ENCODE data around the gene PANX1.
"Not testable (repeated sequence)": the region's sequence is repeated elsewhere in the genome, so short reads cannot be mapped to it uniquely, and the experiment has no call there.

PANX1 gene

DNA sequence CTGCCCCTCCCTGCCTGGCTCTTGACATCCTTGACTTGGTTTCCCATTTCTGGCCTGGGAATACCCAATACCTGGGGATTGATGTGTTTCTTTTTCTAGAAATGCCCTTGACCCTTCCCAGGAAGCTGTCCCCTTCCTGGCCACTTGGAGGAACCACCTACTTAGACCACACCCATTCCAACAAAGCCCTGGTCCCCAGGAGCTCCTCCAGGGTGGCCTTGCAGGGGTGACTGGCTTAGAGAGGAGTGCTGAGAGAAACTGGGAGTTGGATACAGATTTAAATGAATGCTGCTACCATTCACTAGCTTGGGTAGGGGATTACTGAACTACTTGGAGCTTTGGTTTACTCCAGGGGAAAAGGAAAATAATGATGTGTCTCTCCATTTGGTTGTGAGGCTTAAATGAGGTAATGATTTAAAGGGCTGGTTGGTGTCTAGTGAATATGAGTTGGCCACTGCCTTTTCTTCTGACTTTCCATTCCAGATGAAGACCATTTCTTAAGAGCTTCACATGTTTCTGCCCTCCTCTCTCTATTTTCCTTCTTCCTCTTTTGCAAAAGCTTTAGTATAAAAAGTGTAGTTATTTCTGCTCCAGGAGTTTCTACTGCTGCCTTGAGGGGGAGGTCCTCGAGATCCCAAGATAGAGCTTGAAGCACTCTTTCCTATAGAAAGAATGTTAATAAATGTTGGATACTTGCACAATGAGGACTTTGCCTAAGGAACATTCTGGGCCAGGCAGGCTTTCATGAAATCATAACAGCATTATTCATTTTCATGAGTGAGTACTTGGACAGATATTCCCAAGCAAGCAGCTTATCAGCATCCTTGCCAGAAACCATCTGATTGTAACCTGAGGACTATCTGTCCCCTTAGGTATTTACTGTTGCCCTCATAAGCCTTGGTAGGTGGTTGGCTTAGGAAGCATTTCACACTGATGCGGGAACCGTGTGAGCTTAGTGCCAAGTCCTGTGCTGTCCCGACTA is 22.4 kb downstream of the PANX1 start:
- H3K36me3 Mint-ChIP-seq (ENCODE audit: low read depth), result peaks cover 20% of the 10 kb centered on the region
- H3K4me1 Mint-ChIP-seq, result peaks cover 75% of the 10 kb centered on the region
- DNase-seq (no peak), ATAC-seq (no peak)
- H3K27me3 Mint-ChIP-seq, result no peaks in the 10 kb centered on the region
- H3K9me3 Mint-ChIP-seq, result no peaks in the 10 kb centered on the region
- H3K4me3 Mint-ChIP-seq, result no peak overlapping the region
- no peak overlapping the region for H3K27ac Mint-ChIP-seq

DNA sequence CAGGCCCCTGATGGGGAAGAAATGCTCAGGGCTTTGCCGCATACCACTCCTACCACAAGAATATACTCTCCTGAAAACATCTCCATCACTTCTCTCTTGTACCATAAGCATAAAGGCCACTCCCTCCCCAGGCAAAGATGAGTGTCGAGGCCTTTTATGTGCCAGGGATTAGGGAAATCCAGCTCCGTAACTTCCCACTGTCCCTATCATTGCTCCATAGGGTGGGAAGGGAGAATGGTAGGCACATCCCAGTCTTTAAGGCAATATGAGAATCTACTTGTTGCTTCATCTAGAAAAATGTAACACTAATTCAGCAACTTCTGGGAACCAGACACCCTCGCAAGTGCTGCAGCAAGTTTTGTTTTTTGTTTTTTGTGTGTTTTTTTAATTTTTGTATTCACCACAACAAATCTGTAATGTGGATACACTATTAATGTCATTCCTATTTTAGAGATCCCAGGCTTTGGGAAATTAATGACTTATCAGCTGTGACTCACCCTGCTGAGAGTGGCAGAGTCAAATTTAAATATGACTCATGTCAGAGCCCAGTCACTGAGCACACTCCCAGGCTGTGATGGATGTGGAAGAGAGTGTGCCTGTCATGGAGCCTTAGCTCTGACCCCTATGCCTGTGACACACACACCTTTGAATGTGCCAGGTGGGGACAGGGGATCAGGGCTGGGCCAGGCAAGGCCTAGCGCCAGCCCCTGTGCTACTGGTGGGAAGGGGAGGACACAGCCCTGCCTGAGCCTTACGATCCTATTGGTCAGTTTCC is 23.4 kb downstream of the PANX1 start:
- Mint-ChIP-seq H3K27me3 (no peaks in the 10 kb centered on the region), H3K36me3 (ENCODE audit: low read depth) (peaks cover 28% of the 10 kb centered on the region), H3K27ac (peak overlapping the region; percentile 76), H3K4me1 (peaks cover 65% of the 10 kb centered on the region), H3K9me3 (no peaks in the 10 kb centered on the region), H3K4me3 (peak overlapping the region; percentile 34)
- DNase-seq (peak; percentile 31), ATAC-seq (peak; percentile 95)

- no peaks in the 10 kb centered on the region for H3K27me3 Mint-ChIP-seq
- peaks cover 28% of the 10 kb centered on the region for H3K36me3 Mint-ChIP-seq (ENCODE audit: low read depth)
- peak overlapping the region; percentile 34 for H3K4me3 Mint-ChIP-seq
- H3K9me3 Mint-ChIP-seq, result no peaks in the 10 kb centered on the region
- ATAC-seq, result no peak
- DNase-seq, result no peak
- H3K27ac Mint-ChIP-seq, result peak overlapping the region; percentile 76
- H3K4me1 Mint-ChIP-seq, result peaks cover 60% of the 10 kb centered on the region
Measured at GRCh38 chr11:94152678-94153065, 24.0 kb downstream of the PANX1 start.

DNA sequence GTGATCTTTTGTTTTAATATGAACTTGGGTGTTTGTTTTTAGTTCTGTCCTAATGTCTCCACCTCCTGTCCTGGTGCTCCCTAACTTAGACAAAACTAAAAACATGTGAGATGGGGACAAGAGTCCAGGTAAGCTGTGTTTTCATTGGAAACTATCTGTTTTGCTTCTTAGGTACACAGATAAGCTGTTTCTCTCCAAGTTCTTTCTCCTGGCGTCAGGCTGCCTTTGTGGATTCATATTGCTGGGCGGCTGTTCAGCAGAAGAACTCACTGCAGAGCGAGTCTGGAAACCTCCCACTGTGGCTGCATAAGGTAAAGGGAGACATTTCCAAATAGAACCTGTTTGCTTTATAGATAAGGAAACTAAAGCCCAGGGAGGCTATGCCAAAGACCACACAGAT is 24.7 kb downstream of the PANX1 start:
- Mint-ChIP-seq H3K27ac (peak overlapping the region; percentile 3), H3K27me3 (no peaks in the 10 kb centered on the region), H3K4me3 (no peak overlapping the region), H3K9me3 (no peaks in the 10 kb centered on the region), H3K4me1 (peaks cover 54% of the 10 kb centered on the region), H3K36me3 (ENCODE audit: low read depth) (peaks cover 33% of the 10 kb centered on the region)
- ATAC-seq (no peak), DNase-seq (no peak)

DNA sequence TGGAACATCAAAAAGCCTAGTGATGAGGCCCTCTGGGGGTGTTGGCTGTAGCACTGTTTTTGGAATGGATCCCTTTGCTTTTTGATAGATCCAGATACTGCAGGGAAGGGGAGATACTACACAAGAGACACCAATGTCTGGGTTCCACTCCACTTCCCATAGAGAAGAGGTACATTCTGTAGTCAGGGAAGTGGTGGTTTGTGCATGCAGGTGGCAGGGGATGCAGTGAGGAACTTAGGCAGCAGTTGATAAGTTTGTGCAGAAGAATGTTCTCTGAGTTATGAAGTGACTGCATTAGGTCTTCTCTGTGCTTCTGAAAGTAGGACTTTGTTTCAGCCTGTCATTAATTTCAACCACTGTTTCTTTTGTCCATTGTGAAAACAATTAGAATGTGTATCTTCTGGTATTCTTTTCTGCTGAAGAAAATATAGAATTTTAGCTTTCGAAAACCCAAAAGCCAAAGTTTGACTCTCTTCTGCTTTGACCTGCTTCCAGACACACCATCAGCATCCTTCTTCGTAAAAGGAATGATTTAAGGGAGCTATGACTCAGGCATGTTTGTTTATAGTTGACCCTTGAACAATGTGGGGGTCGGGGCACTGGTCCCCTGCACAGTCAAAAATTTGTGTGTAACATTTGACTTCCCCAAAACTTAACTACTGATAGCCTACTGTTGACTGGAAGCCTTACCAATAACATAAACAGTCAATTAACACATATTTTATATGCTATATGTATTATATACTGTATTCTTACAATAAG is 25.6 kb downstream of the PANX1 start:
- no peak overlapping the region for H3K27ac Mint-ChIP-seq
- H3K36me3 Mint-ChIP-seq (ENCODE audit: low read depth), result peaks cover 40% of the 10 kb centered on the region
- ATAC-seq (no peak), DNase-seq (no peak)
- peaks cover 46% of the 10 kb centered on the region for H3K4me1 Mint-ChIP-seq
- peaks cover 1% of the 10 kb centered on the region for H3K9me3 Mint-ChIP-seq
- H3K4me3 Mint-ChIP-seq, result no peak overlapping the region
- H3K27me3 Mint-ChIP-seq, result no peaks in the 10 kb centered on the region

DNA sequence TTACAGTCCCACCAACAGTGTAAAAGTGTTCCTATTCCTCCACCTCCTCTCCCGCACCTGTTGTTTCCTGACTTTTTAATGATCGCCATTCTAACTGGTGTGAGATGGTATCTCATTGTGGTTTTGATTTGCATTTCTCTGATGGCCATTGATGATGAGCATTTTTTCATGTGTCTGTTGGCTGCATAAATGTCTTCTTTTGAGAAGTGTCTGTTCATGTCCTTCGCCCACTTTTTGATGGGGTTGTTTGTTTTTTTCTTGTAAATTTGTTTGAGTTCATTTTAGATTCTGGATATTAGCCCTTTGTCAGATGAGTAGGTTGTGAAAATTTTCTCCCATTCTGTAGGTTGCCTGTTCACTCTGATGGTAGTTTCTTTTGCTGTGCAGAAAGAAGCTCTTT is 28.7 kb downstream of the PANX1 start:
- not testable (repeated sequence) for DNase-seq, H3K9me3 Mint-ChIP-seq, H3K27ac Mint-ChIP-seq, H3K4me3 Mint-ChIP-seq, H3K27me3 Mint-ChIP-seq, ATAC-seq
- peaks cover 54% of the 10 kb centered on the region for H3K36me3 Mint-ChIP-seq (ENCODE audit: low read depth)
- H3K4me1 Mint-ChIP-seq, result peaks cover 35% of the 10 kb centered on the region

- Mint-ChIP-seq H3K27ac (no peak overlapping the region), H3K27me3 (no peaks in the 10 kb centered on the region), H3K4me1 (peaks cover 28% of the 10 kb centered on the region), H3K9me3 (peaks cover 7% of the 10 kb centered on the region), H3K36me3 (ENCODE audit: low read depth) (peaks cover 9% of the 10 kb centered on the region), H3K4me3 (no peak overlapping the region)
- DNase-seq (no peak), ATAC-seq (no peak)
Measured at GRCh38 chr11:94168882-94169281, 40.2 kb downstream of the PANX1 start.

GRCh38 chr11:94169516-94169915 is 40.9 kb downstream of the PANX1 start:
- Mint-ChIP-seq H3K9me3 (peaks cover 7% of the 10 kb centered on the region), H3K4me3 (no peak overlapping the region), H3K36me3 (ENCODE audit: low read depth) (peaks cover 9% of the 10 kb centered on the region), H3K4me1 (peaks cover 22% of the 10 kb centered on the region), H3K27me3 (no peaks in the 10 kb centered on the region), H3K27ac (no peak overlapping the region)
- DNase-seq (no peak), ATAC-seq (no peak)

DNA sequence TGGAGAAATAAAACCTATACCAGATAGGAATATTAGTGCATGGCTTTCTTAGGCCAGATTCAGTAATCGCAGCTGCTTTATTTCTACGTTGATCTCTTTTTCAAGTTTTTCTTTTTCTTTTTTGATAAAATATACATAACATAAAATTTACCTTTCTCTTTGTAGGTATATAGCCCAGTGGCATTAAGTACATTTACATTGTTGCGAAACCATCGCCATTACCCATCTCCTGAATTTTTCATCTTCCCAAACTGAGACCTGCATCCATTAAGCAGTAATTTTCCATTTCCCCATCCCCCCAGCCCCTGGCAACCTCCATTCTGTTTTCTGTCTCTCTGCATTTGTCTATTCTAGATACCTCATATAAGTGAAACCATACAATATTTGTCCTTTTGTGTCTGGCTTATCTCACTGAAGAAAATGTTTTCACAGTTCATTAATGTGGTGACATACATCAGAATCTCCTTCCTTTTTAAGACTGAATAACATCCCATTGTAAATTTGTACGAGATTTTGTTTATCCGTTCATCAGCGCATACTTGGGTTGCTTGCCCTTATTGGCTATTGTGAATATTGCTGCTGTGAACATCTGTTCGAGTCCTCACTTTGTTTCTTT is 41.4 kb downstream of the PANX1 start:
- no peak overlapping the region for H3K4me3 Mint-ChIP-seq
- H3K9me3 Mint-ChIP-seq, result peaks cover 7% of the 10 kb centered on the region
- peaks cover 6% of the 10 kb centered on the region for H3K36me3 Mint-ChIP-seq (ENCODE audit: low read depth)
- H3K27me3 Mint-ChIP-seq, result no peaks in the 10 kb centered on the region
- peaks cover 19% of the 10 kb centered on the region for H3K4me1 Mint-ChIP-seq
- no peak for DNase-seq
- no peak overlapping the region for H3K27ac Mint-ChIP-seq
- no peak for ATAC-seq

GRCh38 chr11:94170953-94171352 is 42.3 kb downstream of the PANX1 start:
- ATAC-seq, result no peak
- Mint-ChIP-seq H3K27ac (no peak overlapping the region), H3K36me3 (ENCODE audit: low read depth) (peaks cover 5% of the 10 kb centered on the region), H3K27me3 (no peaks in the 10 kb centered on the region), H3K4me1 (peaks cover 19% of the 10 kb centered on the region), H3K9me3 (peaks cover 6% of the 10 kb centered on the region), H3K4me3 (no peak overlapping the region)
- DNase-seq, result no peak

DNA sequence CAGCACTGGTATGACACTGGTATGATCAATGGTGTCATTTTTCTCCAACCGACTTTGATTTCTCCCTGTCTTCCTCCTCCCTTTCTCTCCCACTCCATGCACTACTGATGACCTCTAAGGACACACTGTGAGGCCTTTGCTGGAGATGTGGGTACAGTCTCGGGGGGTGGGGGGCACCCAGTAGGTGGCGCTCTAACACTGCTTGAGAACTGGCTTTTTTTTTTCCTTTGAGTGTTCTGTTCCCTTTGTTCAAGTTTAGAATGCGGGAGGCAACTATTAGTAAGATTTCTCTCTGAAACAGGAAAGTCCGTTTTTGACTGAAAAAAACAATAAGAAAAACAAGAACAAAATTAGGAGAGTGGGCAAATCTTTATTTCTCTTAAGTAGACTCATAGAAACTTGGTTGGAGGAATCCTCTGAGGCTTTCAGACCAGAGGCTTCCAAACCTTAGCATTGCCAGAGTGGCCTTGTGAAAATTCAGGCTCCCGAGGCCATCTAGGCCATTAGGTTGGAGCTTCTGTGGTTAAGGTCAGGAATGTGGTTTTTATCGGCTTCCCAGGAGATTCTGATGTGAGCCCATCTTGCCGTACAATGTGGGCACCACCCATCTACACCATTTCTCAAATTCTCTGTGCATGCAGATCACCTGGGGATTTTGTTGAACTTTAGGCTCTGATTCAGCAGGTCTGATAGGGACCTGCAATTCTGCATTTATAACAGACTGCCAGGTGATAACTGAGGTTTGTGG is 43.2 kb downstream of the PANX1 start:
- Mint-ChIP-seq H3K9me3 (no peaks in the 10 kb centered on the region), H3K4me1 (peaks cover 19% of the 10 kb centered on the region), H3K27me3 (no peaks in the 10 kb centered on the region), H3K27ac (no peak overlapping the region), H3K4me3 (no peak overlapping the region), H3K36me3 (ENCODE audit: low read depth) (peaks cover 7% of the 10 kb centered on the region)
- ATAC-seq, result peak; percentile 68
- peak; percentile 54 for DNase-seq

- Mint-ChIP-seq H3K36me3 (ENCODE audit: low read depth) (peaks cover 35% of the 10 kb centered on the region), H3K9me3 (no peaks in the 10 kb centered on the region), H3K27ac (no peak overlapping the region), H3K4me3 (no peak overlapping the region), H3K27me3 (no peaks in the 10 kb centered on the region), H3K4me1 (peaks cover 14% of the 10 kb centered on the region)
- no peak for DNase-seq
- no peak for ATAC-seq
Measured at GRCh38 chr11:94175535-94175934, 46.9 kb downstream of the PANX1 start.

DNA sequence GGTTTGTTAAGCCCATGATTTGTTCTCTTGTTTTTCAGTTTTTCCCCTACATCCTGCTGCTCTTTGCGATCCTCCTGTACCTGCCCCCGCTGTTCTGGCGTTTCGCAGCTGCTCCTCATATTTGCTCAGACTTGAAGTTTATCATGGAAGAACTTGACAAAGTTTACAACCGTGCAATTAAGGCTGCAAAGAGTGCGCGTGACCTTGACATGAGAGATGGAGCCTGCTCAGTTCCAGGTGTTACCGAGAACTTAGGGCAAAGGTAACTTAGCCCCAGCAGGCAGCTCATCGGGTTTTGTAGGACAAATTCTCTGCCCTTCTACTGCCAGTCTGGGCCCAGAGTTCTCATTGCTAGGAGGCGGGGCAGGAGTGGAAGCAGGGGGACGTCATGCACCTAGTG is 49.7 kb downstream of the PANX1 start:
- Mint-ChIP-seq H3K27me3 (no peaks in the 10 kb centered on the region), H3K4me1 (no peaks in the 10 kb centered on the region), H3K4me3 (no peak overlapping the region), H3K36me3 (ENCODE audit: low read depth) (peaks cover 44% of the 10 kb centered on the region), H3K9me3 (no peaks in the 10 kb centered on the region), H3K27ac (no peak overlapping the region)
- ATAC-seq (no peak), DNase-seq (no peak)
